ENCODE data around the gene GSS.

The GSS gene

GRCh38 chr20:34970193-34970840 is 14.7 kb upstream of the GSS start:
- in situ Hi-C loops (cut with HindIII; ENCODE audit: low sequenced_read_pairs): no loop called here
- no peak overlapping the region for H3K4me3 ChIP-seq (ENCODE audit: low read depth, low read length)
- no peak for TF ChIP-seq CTCF (IDR thresholded peaks at IDR 0.05; ENCODE audit: low read depth, low read length)
- DNase-seq (ENCODE audit: low read depth, low spot score): no peak

- TF ChIP-seq CTCF (IDR thresholded peaks at IDR 0.05; ENCODE audit: low read depth, low read length): no peak
- in situ Hi-C loops (cut with HindIII; ENCODE audit: low sequenced_read_pairs): no loop called here
These were observed 12.6 kb upstream of the GSS start for GRCh38 chr20:34968042-34968775.

GRCh38 chr20:34967421-34967820 is 11.8 kb upstream of the GSS start:
- in situ Hi-C loops (cut with HindIII; ENCODE audit: low sequenced_read_pairs): no loop called here
- H3K4me3 ChIP-seq (ENCODE audit: low read depth, low read length): no peak overlapping the region
- DNase-seq (ENCODE audit: low read depth, low spot score): no peak
- no peak for TF ChIP-seq CTCF (IDR thresholded peaks at IDR 0.05; ENCODE audit: low read depth, low read length)

More at GRCh38 chr20:34968042-34968775, 12.6 kb upstream of the GSS start:
- H3K4me3 ChIP-seq (ENCODE audit: low read depth, low read length): no peak overlapping the region
- DNase-seq (ENCODE audit: low read depth, low spot score): no peak

GRCh38 chr20:34965051-34965450 is 9.4 kb upstream of the GSS start:
- in situ Hi-C loops (cut with HindIII; ENCODE audit: low sequenced_read_pairs): no loop called here
- H3K4me3 ChIP-seq (ENCODE audit: low read depth, low read length): no peak overlapping the region
- no peak for TF ChIP-seq CTCF (IDR thresholded peaks at IDR 0.05; ENCODE audit: low read depth, low read length)
- DNase-seq (ENCODE audit: low read depth, low spot score): no peak

GRCh38 chr20:34964486-34964885 is 8.9 kb upstream of the GSS start:
- H3K4me3 ChIP-seq (ENCODE audit: low read depth, low read length): no peak overlapping the region
- in situ Hi-C loops (cut with HindIII; ENCODE audit: low sequenced_read_pairs): no loop called here
- no peak for TF ChIP-seq CTCF (IDR thresholded peaks at IDR 0.05; ENCODE audit: low read depth, low read length)
- DNase-seq (ENCODE audit: low read depth, low spot score): no peak

GRCh38 chr20:34956751-34957472 is 1.3 kb upstream of the GSS start:
- no peak for DNase-seq (ENCODE audit: low read depth, low spot score)
- no peak overlapping the region for H3K4me3 ChIP-seq (ENCODE audit: low read depth, low read length)
- no peak for TF ChIP-seq CTCF (IDR thresholded peaks at IDR 0.05; ENCODE audit: low read depth, low read length)
- in situ Hi-C loops (cut with HindIII; ENCODE audit: low sequenced_read_pairs): no loop called here

All from astrocyte of the spinal cord (primary cell).